H1 (cell line): ENCODE results near the gene SHOX. TPM values are rescaled to one million over a fixed set of nuclear protein-coding genes. Genes with fewer than 3 reads are reported as not detected.

Source experiments
- CTCF ChIA-PET: fragments of 300-600 bp; sonication (Branson Sonifier 250); formaldehyde crosslinking; loops from one replicate; lab custom pipeline; 2021; ENCODE audit not compliant: partially characterized antibody; lab: Charles Lee
- POLR2A ChIA-PET: fragments of 300-600 bp; sonication (Branson Sonifier 250); formaldehyde crosslinking; loops from one replicate; lab custom pipeline; 2021; ENCODE audit warnings: inconsistent platforms; ENCODE audit not compliant: partially characterized antibody; lab: Charles Lee
- DNase-seq, 2 experiments: peaks; one replicate each; pipeline versions ENCODE4 v3.0.0 to v3.0.0-alpha.2; 2010 to 2022; ENCODE audit warnings: low spot score in 2 of 2, low read depth in 1 of 2, mixed read lengths in 1 of 2
- FAIRE-seq: peaks from 2 replicates; lab custom pipeline; 2011; peaks lifted over from hg19 to GRCh38; lab: Jason Lieb, UNC
- H2AFZ ChIP-seq: 2 replicates; pipeline ENCODE4 v1.8.1; 2012; ENCODE audit warnings: low read length, inconsistent platforms
- H2AK5ac ChIP-seq: 2 replicates; pipeline ENCODE4 v1.6.1; 2013; ENCODE audit warnings: low read depth, low read length
- H2BK120ac ChIP-seq: replicated peaks from 2 replicates; pipeline ENCODE3; 2013; ENCODE audit warnings: low read depth, low read length, inconsistent platforms
- H2BK12ac ChIP-seq: 2 replicates; pipeline ENCODE4 v1.6.1; 2013; ENCODE audit warnings: low read depth, low read length
- H2BK15ac ChIP-seq: 2 replicates; pipeline ENCODE4 v1.6.1; 2013; ENCODE audit warnings: low read length
- H2BK20ac ChIP-seq: 2 replicates; pipeline ENCODE4 v1.6.1; 2013; ENCODE audit warnings: low read length
- H2BK5ac ChIP-seq: 2 replicates; pipeline ENCODE4 v1.6.1; 2013; ENCODE audit warnings: low read depth, low read length
- H3K14ac ChIP-seq: 2 replicates; pipeline ENCODE4 v1.6.1; 2013; ENCODE audit warnings: inconsistent platforms; ENCODE audit not compliant: insufficient read length
- H3K18ac ChIP-seq: 2 replicates; pipeline ENCODE4 v1.6.1; 2013; ENCODE audit warnings: low read length; ENCODE audit errors: extremely low read depth
- H3K23ac ChIP-seq: 2 replicates; pipeline ENCODE4 v1.6.1; 2013; ENCODE audit warnings: inconsistent platforms; ENCODE audit not compliant: insufficient read length
- H3K23me2 ChIP-seq: 2 replicates; pipeline ENCODE4 v1.6.1; 2013; ENCODE audit warnings: low read depth, low read length
- H3K27ac ChIP-seq: 2 replicates; pipeline ENCODE4 v1.6.1; 2011; ENCODE audit warnings: low read depth, low read length, inconsistent platforms
- H3K27me3 ChIP-seq, 4 experiments: replicated peaks in 1 of 4; 1 replicate in 1 of 4; 2 replicates in 3 of 4; pipeline versions ENCODE4 v1.6.1 to v1.8.1; 2011 to 2013; ENCODE audit warnings: low read length in 3 of 4, mild to moderate bottlenecking in 3 of 4, inconsistent platforms in 2 of 4, mixed read lengths in 2 of 4, moderate library complexity in 1 of 4; ENCODE audit not compliant: control insufficient read depth in 3 of 4, insufficient read depth in 3 of 4; ENCODE audit errors: extremely low read depth in 1 of 4
- H3K36me3 ChIP-seq, 4 experiments: 2 replicates each; pipeline versions ENCODE4 v1.6.1 to v1.8.1; 2011 to 2013; ENCODE audit warnings: mild to moderate bottlenecking in 4 of 4, low read length in 3 of 4, moderate library complexity in 2 of 4, control low read depth in 1 of 4, inconsistent platforms in 1 of 4; ENCODE audit not compliant: insufficient read depth in 4 of 4, control insufficient read depth in 2 of 4
- H3K4ac ChIP-seq: replicated peaks from 2 replicates; pipeline ENCODE3; 2013; ENCODE audit warnings: low read length, low read depth, mixed read lengths, inconsistent platforms; ENCODE audit not compliant: insufficient read length
- H3K4me1 ChIP-seq, 4 experiments: replicated peaks in 1 of 4; 1 replicate in 1 of 4; 2 replicates in 3 of 4; pipeline versions ENCODE4 v1.6.1 to v1.8.1; 2011 to 2013; ENCODE audit warnings: low read length in 3 of 4, inconsistent platforms in 2 of 4, mixed read lengths in 1 of 4; ENCODE audit not compliant: insufficient read depth in 4 of 4, control insufficient read depth in 3 of 4
- H3K4me2 ChIP-seq, 2 experiments: 2 replicates each; pipeline versions ENCODE4 v1.6.1 to v1.8.1; 2011 to 2013; ENCODE audit warnings: low read depth in 2 of 2, low read length in 2 of 2, control low read depth in 1 of 2, inconsistent platforms in 1 of 2, mild to moderate bottlenecking in 1 of 2; ENCODE audit not compliant: insufficient read depth in 1 of 2
- H3K4me3 ChIP-seq, 4 experiments: fragments of 200-600, 300-600 bp in 1 of 4; sonication (generic), shearing (Covaris generic), sonication (Bioruptor Twin) in 1 of 4; 2 replicates each; pipeline versions ENCODE4 v1.5.1 to v1.8.1; 2011 to 2016; ENCODE audit warnings: low read length in 4 of 4, low read depth in 3 of 4, control low read depth in 2 of 4, inconsistent platforms in 2 of 4, mild to moderate bottlenecking in 2 of 4, mixed read lengths in 1 of 4, moderate library complexity in 1 of 4; ENCODE audit not compliant: insufficient read depth in 2 of 4; ENCODE audit errors: extremely low read depth in 1 of 4
- H3K56ac ChIP-seq: replicated peaks from 2 replicates; pipeline ENCODE3; 2013; ENCODE audit warnings: low read depth, mild to moderate bottlenecking, mixed read lengths, low read length, inconsistent platforms; ENCODE audit not compliant: insufficient read length
- H3K79me1 ChIP-seq: 2 replicates; pipeline ENCODE4 v1.6.1; 2013; ENCODE audit warnings: low read depth, low read length, control low read depth
- H3K79me2 ChIP-seq, 2 experiments: 2 replicates each; pipeline versions ENCODE4 v1.6.1 to v1.8.1; 2012 to 2013; ENCODE audit warnings: low read length in 2 of 2, mild to moderate bottlenecking in 2 of 2, inconsistent platforms in 1 of 2; ENCODE audit not compliant: insufficient read depth in 2 of 2, control insufficient read depth in 1 of 2
- H3K9ac ChIP-seq, 4 experiments: replicated peaks in 1 of 4; 1 replicate in 1 of 4; 2 replicates in 3 of 4; pipeline versions ENCODE4 v1.6.1 to v1.8.1; 2011 to 2013; ENCODE audit warnings: low read depth in 3 of 4, low read length in 3 of 4, control low read depth in 2 of 4, mild to moderate bottlenecking in 2 of 4, moderate library complexity in 2 of 4, inconsistent platforms in 1 of 4; ENCODE audit errors: extremely low read depth in 1 of 4
- H3K9me3 ChIP-seq, 2 experiments: 2 replicates each; pipeline versions ENCODE4 v1.6.1 to v1.8.1; 2012 to 2013; ENCODE audit warnings: mild to moderate bottlenecking in 2 of 2, moderate library complexity in 2 of 2, control low read depth in 1 of 2, inconsistent platforms in 1 of 2, low read depth in 1 of 2, low read length in 1 of 2, mixed read lengths in 1 of 2; ENCODE audit not compliant: insufficient read depth in 2 of 2
- H4K20me1 ChIP-seq, 2 experiments: replicated peaks in 1 of 2; 2 replicates each; pipeline versions ENCODE3 to v1.8.1; 2011 to 2013; ENCODE audit warnings: inconsistent platforms in 2 of 2, low read length in 2 of 2, mild to moderate bottlenecking in 1 of 2; ENCODE audit not compliant: insufficient read depth in 2 of 2, control insufficient read depth in 1 of 2
- H4K5ac ChIP-seq: 2 replicates; pipeline ENCODE4 v1.6.1; 2013; ENCODE audit warnings: low read length, low read depth, mixed read lengths, inconsistent platforms; ENCODE audit not compliant: insufficient read length
- H4K8ac ChIP-seq: 2 replicates; pipeline ENCODE4 v1.8.0; 2013; ENCODE audit warnings: mild to moderate bottlenecking, moderate library complexity, low read length, inconsistent platforms; ENCODE audit not compliant: insufficient read depth; ENCODE audit errors: extremely low read depth
- H4K91ac ChIP-seq: replicated peaks from 2 replicates; pipeline ENCODE3; 2013; ENCODE audit warnings: low read length, mixed read lengths, inconsistent platforms; ENCODE audit not compliant: insufficient read length
- CBX5 ChIP-seq: fragments of 300-800, 300-1000 bp; sonication (generic); IDR thresholded peaks from 2 replicates; pipeline ENCODE4 v1.7.1; 2016; ENCODE audit warnings: antibody characterized with exemption, low read length, low read depth
- CHD2 ChIP-seq: IDR thresholded peaks from 2 replicates; pipeline ENCODE4 v1.6.1; 2012; ENCODE audit warnings: low read length, improper control_type of control experiment
- CTCF ChIP-seq, 3 experiments: IDR thresholded peaks; 1 replicate in 2 of 3; 2 replicates in 1 of 3; pipeline versions ENCODE4 v1.5.1 to v1.6.1; 2011; ENCODE audit warnings: low read length in 3 of 3, mild to moderate bottlenecking in 3 of 3, inconsistent platforms in 2 of 3, low read depth in 1 of 3, moderate library complexity in 1 of 3; ENCODE audit not compliant: insufficient read depth in 1 of 3; ENCODE audit errors: control extremely low read depth in 1 of 3
- HDAC2 ChIP-seq, 2 experiments: fragments of 300-600 bp in 1 of 2; sonication (generic) in 1 of 2; IDR thresholded peaks; 2 replicates each; pipeline ENCODE4 v1.6.1; 2011 to 2012; ENCODE audit warnings: low read depth in 2 of 2, low read length in 2 of 2, mild to moderate bottlenecking in 2 of 2, moderate library complexity in 2 of 2, borderline replicate concordance in 1 of 2, inconsistent platforms in 1 of 2
- KDM1A ChIP-seq: fragments of 200-600, 300-600 bp; sonication (generic); IDR thresholded peaks from 2 replicates; pipeline ENCODE4 v1.7.1; 2016; ENCODE audit warnings: mild to moderate bottlenecking, low read length, borderline replicate concordance
- KDM5A ChIP-seq: fragments of 200-600 bp; IDR thresholded peaks from 2 replicates; pipeline ENCODE4 v1.7.1; 2012; ENCODE audit warnings: mild to moderate bottlenecking, low read length, inconsistent platforms, mixed read lengths
- POU5F1 ChIP-seq: IDR thresholded peaks from 2 replicates; pipeline ENCODE4 v1.6.1; 2011; ENCODE audit warnings: low read depth, mild to moderate bottlenecking, low read length, moderate library complexity
- WGBS, 2 experiments: shearing (Covaris generic) in 1 of 2; methylation state at CpG; one replicate each; pipeline versions ENCODE4 v1.1.6 to v1.1.7; 2013 to 2015; ENCODE audit warnings: low lambda C conversion rate in 2 of 2, mixed read lengths in 2 of 2, inconsistent platforms in 1 of 2, low coverage in 1 of 2, missing lambda C conversion rate in 1 of 2; ENCODE audit not compliant: insufficient replicate concordance in 2 of 2, insufficient coverage in 1 of 2, insufficient read length in 1 of 2; ENCODE audit errors: extremely low coverage in 1 of 2, missing lambda C conversion rate in 1 of 2; 5-methylcytosine and 5-hydroxymethylcytosine counted together
- polyA plus RNA-seq, 7 experiments: library from polyadenylated mRNA; depleted of rRNA in 3 of 7; stranded (reverse) in 5 of 7; unstranded in 2 of 7; fragments of >200 nt in 5 of 7; fragments of 200-250 nt in 2 of 7; gene quantifications; 1 replicate in 5 of 7; 2 replicates in 1 of 7; 4 replicates in 1 of 7; pipeline versions ENCODE4 v1.2.1 to v1.2.3, GENCODE V29; 2011 to 2013; ENCODE audit warnings: missing spikeins in 2 of 7, mixed read lengths in 2 of 7
- total RNA-seq: library from RNA; stranded (reverse); fragmentation: NEBNext Ultra II Directional; extraction: Animal tissue kit (Norgen Biotek cat#: 25700); gene quantifications from 2 replicates; pipeline ENCODE4 v1.2.1, GENCODE V29; 2021

The SHOX gene
- total and polyA plus RNA-seq, 2 of the 8 experiments (the other 6 are each of a cell fraction or from before 2014, with no cell fraction given): 0.05 to 0.15 TPM

GRCh38 chrX:685120-686032, 54.8 kb downstream of the SHOX start:
- no peak overlapping the region for H3K4me3 ChIP-seq
- no peak overlapping the region for H3K27ac ChIP-seq
- no peaks in the 10 kb centered on the region for H3K23me2 ChIP-seq
- H2BK120ac ChIP-seq: no peak overlapping the region
- H3K9me3 ChIP-seq: no peaks in the 10 kb centered on the region
- H3K18ac ChIP-seq: no peak overlapping the region
- no peak overlapping the region; the same call in 1 of the 2 replicates for H2BK5ac ChIP-seq
- H4K20me1 ChIP-seq: no peaks in the 10 kb centered on the region
- no peak overlapping the region for H3K9ac ChIP-seq
- H3K36me3 ChIP-seq: no peaks in the 10 kb centered on the region
- H4K8ac ChIP-seq: no peak overlapping the region
- H2BK12ac ChIP-seq: 0 out of 2 replicates have a peak overlapping the region, but pooled peaks have one; percentile 80
- no peak overlapping the region for H2BK15ac ChIP-seq
- TF ChIP-seq CTCF (IDR thresholded peaks at IDR 0.05; ENCODE audit: control extremely low read depth in 1 of 3, insufficient read depth in 1 of 3, low read depth in 1 of 3, low read length in 3 of 3) (no peak), POU5F1 (no peak), KDM5A (no peak), HDAC2 (IDR thresholded peaks at IDR 0.05; ENCODE audit: borderline replicate concordance in 1 of 2, low read depth in 2 of 2, low read length in 2 of 2) (no peak), CHD2 (peak; percentile 72), KDM1A (no peak), CBX5 (no peak)
- H3K23ac ChIP-seq: no peak overlapping the region
- CTCF ChIA-PET: no interaction called here
- no peak overlapping the region for H3K4ac ChIP-seq
- H2AK5ac ChIP-seq: no peak overlapping the region
- no peaks in the 10 kb centered on the region for H3K79me1 ChIP-seq
- H3K4me2 ChIP-seq: no peak overlapping the region
- no peaks in the 10 kb centered on the region for H3K27me3 ChIP-seq
- DNase-seq: no peak
- peaks cover 0 to 4% (median 3%) of the 10 kb centered on the region in 4 experiments; a peak in 3 of 7 replicates for H3K4me1 ChIP-seq
- no peak for FAIRE-seq
- no peak overlapping the region for H4K91ac ChIP-seq
- POLR2A ChIA-PET: no interaction called here
- no peak overlapping the region for H3K14ac ChIP-seq
- no peak overlapping the region for H4K5ac ChIP-seq
- H3K56ac ChIP-seq: no peak overlapping the region
- H2BK20ac ChIP-seq: 0 out of 2 replicates have a peak overlapping the region, but pooled peaks have one; percentile 32
- 74% methylated on average over 13 of the region's 13 CpGs; no CpG with 5 or more reads in 1 of the 2 experiments for WGBS, 2 experiments
- H2AFZ ChIP-seq: no peak overlapping the region
- no peaks in the 10 kb centered on the region for H3K79me2 ChIP-seq
